H9 (cell line): ENCODE results near the gene PRKCA. TPM values are rescaled to one million over a fixed set of nuclear protein-coding genes. Genes with fewer than 3 reads are reported as not detected.

ENCODE experiments used
- DNase-seq: peaks from one replicate; pipeline ENCODE4 v3.0.0-alpha.2; 2017
- H2AFZ ChIP-seq: one replicate; pipeline ENCODE4 v1.6.1; 2013; ENCODE audit warnings: mild to moderate bottlenecking, low read length, control low read depth, moderate library complexity
- H2AK5ac ChIP-seq: 2 replicates; pipeline ENCODE4 v1.6.1; 2013; ENCODE audit warnings: low read length, control low read depth, mixed read lengths; ENCODE audit not compliant: insufficient read length
- H2BK120ac ChIP-seq: one replicate; pipeline ENCODE4 v1.6.1; 2013; ENCODE audit warnings: low read depth, mild to moderate bottlenecking, low read length, control low read depth, inconsistent platforms; ENCODE audit not compliant: poor library complexity, severe bottlenecking
- H2BK12ac ChIP-seq: 2 replicates; pipeline ENCODE4 v1.6.1; 2013; ENCODE audit warnings: low read length, control low read depth, mixed read lengths, low read depth; ENCODE audit not compliant: insufficient read length
- H2BK15ac ChIP-seq: 2 replicates; pipeline ENCODE4 v1.6.1; 2013; ENCODE audit warnings: low read depth, low read length, control low read depth
- H2BK20ac ChIP-seq: one replicate; pipeline ENCODE4 v1.6.1; 2013; ENCODE audit warnings: low read depth, mild to moderate bottlenecking, low read length, control low read depth, inconsistent platforms; ENCODE audit not compliant: poor library complexity, severe bottlenecking
- H2BK5ac ChIP-seq: 2 replicates; pipeline ENCODE4 v1.6.1; 2013; ENCODE audit warnings: low read length, control low read depth, mixed read lengths; ENCODE audit not compliant: insufficient read length
- H3K14ac ChIP-seq: 2 replicates; pipeline ENCODE4 v1.6.1; 2013; ENCODE audit warnings: low read length, control low read depth; ENCODE audit not compliant: insufficient read depth
- H3K18ac ChIP-seq: 2 replicates; pipeline ENCODE4 v1.6.1; 2013; ENCODE audit warnings: low read depth, mild to moderate bottlenecking, mixed read lengths, low read length, control low read depth; ENCODE audit not compliant: insufficient read length
- H3K23ac ChIP-seq: 2 replicates; pipeline ENCODE4 v1.6.1; 2013; ENCODE audit warnings: low read length, control low read depth, mixed read lengths, low read depth; ENCODE audit not compliant: insufficient read length
- H3K23me2 ChIP-seq: 2 replicates; pipeline ENCODE4 v1.6.1; 2013; ENCODE audit warnings: low read depth, mild to moderate bottlenecking, mixed read lengths, low read length, control low read depth; ENCODE audit not compliant: insufficient read length, poor library complexity, severe bottlenecking
- H3K27ac ChIP-seq: 2 replicates; pipeline ENCODE4 v1.5.1; 2013; ENCODE audit warnings: low read length, control low read depth, mixed read lengths, low read depth; ENCODE audit not compliant: insufficient read length
- H3K27me3 ChIP-seq: 2 replicates; pipeline ENCODE4 v1.6.1; 2013; ENCODE audit warnings: low read length, control low read depth, inconsistent platforms; ENCODE audit not compliant: insufficient read depth
- H3K4ac ChIP-seq: 2 replicates; pipeline ENCODE4 v1.6.1; 2013; ENCODE audit warnings: low read depth, mild to moderate bottlenecking, control low read depth, inconsistent platforms, low read length, moderate library complexity
- H3K4me1 ChIP-seq: 2 replicates; pipeline ENCODE4 v1.6.1; 2013; ENCODE audit warnings: low read length, control low read depth, inconsistent platforms; ENCODE audit not compliant: insufficient read depth
- H3K4me2 ChIP-seq: 2 replicates; pipeline ENCODE4 v1.6.1; 2013; ENCODE audit warnings: low read length, control low read depth, mixed read lengths; ENCODE audit not compliant: insufficient read length, insufficient read depth
- H3K56ac ChIP-seq: 2 replicates; pipeline ENCODE4 v1.6.1; 2013; ENCODE audit warnings: low read depth, mild to moderate bottlenecking, mixed read lengths, low read length, control low read depth; ENCODE audit not compliant: insufficient read length
- H3K79me1 ChIP-seq: 2 replicates; pipeline ENCODE4 v1.6.1; 2013; ENCODE audit warnings: low read depth, mild to moderate bottlenecking, moderate library complexity, low read length, control low read depth, inconsistent platforms; ENCODE audit not compliant: insufficient read depth, poor library complexity, severe bottlenecking
- H3K79me2 ChIP-seq: 2 replicates; pipeline ENCODE4 v1.6.1; 2013; ENCODE audit warnings: low read length, control low read depth, inconsistent platforms; ENCODE audit not compliant: insufficient read depth
- H3K9ac ChIP-seq: 2 replicates; pipeline ENCODE4 v1.6.1; 2013; ENCODE audit warnings: low read length, control low read depth, mixed read lengths; ENCODE audit not compliant: insufficient read length; ENCODE audit errors: extremely low read depth
- H3K9me3 ChIP-seq: one replicate; pipeline ENCODE4 v1.6.1; 2013; ENCODE audit warnings: low read depth, low read length, inconsistent platforms; ENCODE audit not compliant: control insufficient read depth
- H3T11ph ChIP-seq: one replicate; pipeline ENCODE4 v1.6.1; 2013; ENCODE audit warnings: mild to moderate bottlenecking, low read length, control low read depth, inconsistent platforms
- H4K20me1 ChIP-seq: one replicate; pipeline ENCODE4 v1.6.1; 2013; ENCODE audit not compliant: control insufficient read depth, insufficient read length, insufficient read depth
- H4K5ac ChIP-seq: 2 replicates; pipeline ENCODE4 v1.6.1; 2013; ENCODE audit warnings: low read depth, mild to moderate bottlenecking, mixed read lengths, low read length, control low read depth; ENCODE audit not compliant: insufficient read length
- H4K8ac ChIP-seq: replicated peaks from 2 replicates; pipeline ENCODE4 v1.6.1; 2013; ENCODE audit warnings: low read length, control low read depth, mixed read lengths, low read depth; ENCODE audit not compliant: insufficient read length
- H4K91ac ChIP-seq: 2 replicates; pipeline ENCODE4 v1.6.1; 2013; ENCODE audit warnings: low read depth, mild to moderate bottlenecking, moderate library complexity, mixed read lengths, low read length, control low read depth; ENCODE audit not compliant: insufficient read length
- H3K27ac Mint-ChIP-seq, 3 experiments: 2 replicates in 2 of 3; 3 replicates in 1 of 3; pipeline ENCODE4 v1.8.0; 2020 to 2021; ENCODE audit warnings: mixed read lengths in 3 of 3, mild to moderate bottlenecking in 1 of 3, moderate library complexity in 1 of 3
- H3K27me3 Mint-ChIP-seq: 2 replicates; pipeline ENCODE4 v1.8.0; 2021; ENCODE audit warnings: low read depth, mild to moderate bottlenecking, moderate library complexity, mixed read lengths
- H3K36me3 Mint-ChIP-seq, 3 experiments: 2 replicates in 2 of 3; 3 replicates in 1 of 3; pipeline ENCODE4 v1.8.0; 2020 to 2021; ENCODE audit warnings: low read depth in 3 of 3, mixed read lengths in 3 of 3; ENCODE audit not compliant: insufficient read depth in 1 of 3
- H3K4me1 Mint-ChIP-seq, 2 experiments: 2 replicates each; pipeline ENCODE4 v1.8.0; 2020; ENCODE audit warnings: mixed read lengths in 2 of 2
- H3K4me3 Mint-ChIP-seq, 2 experiments: 2 replicates in 1 of 2; 3 replicates in 1 of 2; pipeline ENCODE4 v1.8.0; 2020 to 2021; ENCODE audit warnings: mild to moderate bottlenecking in 2 of 2, mixed read lengths in 2 of 2, moderate library complexity in 1 of 2
- H3K9me3 Mint-ChIP-seq, 2 experiments: 2 replicates in 1 of 2; 3 replicates in 1 of 2; pipeline ENCODE4 v1.8.0; 2020; ENCODE audit warnings: mild to moderate bottlenecking in 2 of 2, mixed read lengths in 2 of 2, moderate library complexity in 1 of 2
- WGBS: extraction: QIAGEN DNeasy Blood & Tissue Kit; methylation state at CpG from one replicate; pipeline ENCODE4 v1.1.7; 2013; ENCODE audit warnings: missing lambda C conversion rate, low lambda C conversion rate, mixed read lengths; ENCODE audit not compliant: insufficient read length; ENCODE audit errors: extremely low coverage; 5-methylcytosine and 5-hydroxymethylcytosine counted together
- total RNA-seq: library from RNA; stranded (reverse); gene quantifications from 2 replicates; pipeline ENCODE4 v1.2.1, GENCODE V29; 2021
- TF ChIP-seq, protein P1 (sequence below): fragments of 200-600 bp; sonication (generic); conservative IDR thresholded peaks from 3 replicates; pipeline ENCODE4 v1.8.0; 2021; ENCODE audit warnings: antibody characterized with exemption, mild to moderate bottlenecking

The PRKCA gene
- total RNA-seq, 1 experiment from 2014 or later, result 10.5 TPM

GRCh38 chr17:66406701-66407644 is 104.6 kb downstream of the PRKCA start:
- H3K4me1 Mint-ChIP-seq, result peaks cover 27 to 29% of the 10 kb centered on the region in 2 experiments
- no peaks in the 10 kb centered on the region for H3K79me2 ChIP-seq
- H3K27me3 ChIP-seq, result no peaks in the 10 kb centered on the region
- H3K56ac ChIP-seq, result no peak overlapping the region
- no peak overlapping the region for H4K8ac ChIP-seq
- H3K18ac ChIP-seq, result no peak overlapping the region
- H3K14ac ChIP-seq, result no peak overlapping the region
- H4K91ac ChIP-seq, result no peak overlapping the region
- H2AFZ ChIP-seq, result no peak overlapping the region
- H3K36me3 Mint-ChIP-seq, result no peaks in the 10 kb centered on the region
- H3K4me3 Mint-ChIP-seq, result peak overlapping the region in 1 of 2 experiments; percentile 29; a peak in 1 of 5 replicates
- H3K23me2 ChIP-seq, result no peaks in the 10 kb centered on the region
- no peak overlapping the region for H2BK5ac ChIP-seq
- no peak overlapping the region for H3K4ac ChIP-seq
- TF ChIP-seq, protein P1, sequence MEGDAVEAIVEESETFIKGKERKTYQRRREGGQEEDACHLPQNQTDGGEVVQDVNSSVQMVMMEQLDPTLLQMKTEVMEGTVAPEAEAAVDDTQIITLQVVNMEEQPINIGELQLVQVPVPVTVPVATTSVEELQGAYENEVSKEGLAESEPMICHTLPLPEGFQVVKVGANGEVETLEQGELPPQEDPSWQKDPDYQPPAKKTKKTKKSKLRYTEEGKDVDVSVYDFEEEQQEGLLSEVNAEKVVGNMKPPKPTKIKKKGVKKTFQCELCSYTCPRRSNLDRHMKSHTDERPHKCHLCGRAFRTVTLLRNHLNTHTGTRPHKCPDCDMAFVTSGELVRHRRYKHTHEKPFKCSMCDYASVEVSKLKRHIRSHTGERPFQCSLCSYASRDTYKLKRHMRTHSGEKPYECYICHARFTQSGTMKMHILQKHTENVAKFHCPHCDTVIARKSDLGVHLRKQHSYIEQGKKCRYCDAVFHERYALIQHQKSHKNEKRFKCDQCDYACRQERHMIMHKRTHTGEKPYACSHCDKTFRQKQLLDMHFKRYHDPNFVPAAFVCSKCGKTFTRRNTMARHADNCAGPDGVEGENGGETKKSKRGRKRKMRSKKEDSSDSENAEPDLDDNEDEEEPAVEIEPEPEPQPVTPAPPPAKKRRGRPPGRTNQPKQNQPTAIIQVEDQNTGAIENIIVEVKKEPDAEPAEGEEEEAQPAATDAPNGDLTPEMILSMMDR, result no peak
- H2BK15ac ChIP-seq, result no peak overlapping the region
- H4K5ac ChIP-seq, result no peak overlapping the region
- H3K9me3 Mint-ChIP-seq, result no peaks in the 10 kb centered on the region
- no peak overlapping the region for H2BK12ac ChIP-seq
- no peak for DNase-seq
- no CpG with 5 or more reads among the region's 12 CpGs for WGBS
- H3K9me3 ChIP-seq, result no peaks in the 10 kb centered on the region
- peak overlapping the region in 2 of 3 experiments; percentile 16 to 84; a peak in 3 of 7 replicates for H3K27ac Mint-ChIP-seq
- no peak overlapping the region for H3T11ph ChIP-seq
- H3K23ac ChIP-seq, result no peak overlapping the region
- peaks cover 2% of the 10 kb centered on the region for H3K4me1 ChIP-seq
- no peak overlapping the region for H3K27ac ChIP-seq
- no peaks in the 10 kb centered on the region for H3K79me1 ChIP-seq
- H2AK5ac ChIP-seq, result no peak overlapping the region
- H2BK120ac ChIP-seq, result no peak overlapping the region
- H4K20me1 ChIP-seq, result no peaks in the 10 kb centered on the region
- no peak overlapping the region for H3K4me2 ChIP-seq
- no peaks in the 10 kb centered on the region for H3K27me3 Mint-ChIP-seq
- H3K9ac ChIP-seq, result no peak overlapping the region
- H2BK20ac ChIP-seq, result no peak overlapping the region
